GM20000 (cell line): ENCODE results near the gene SPP1.

Experiments
- DNase-seq: peaks from one replicate; pipeline ENCODE4 v3.0.0; 2012; ENCODE audit warnings: low spot score
- CTCF ChIP-seq: IDR thresholded peaks from 2 replicates; pipeline ENCODE4 v1.5.1; 2012; ENCODE audit warnings: mild to moderate bottlenecking, control low read depth; ENCODE audit errors: extremely low read depth, missing control alignments

SPP1 gene

DNA sequence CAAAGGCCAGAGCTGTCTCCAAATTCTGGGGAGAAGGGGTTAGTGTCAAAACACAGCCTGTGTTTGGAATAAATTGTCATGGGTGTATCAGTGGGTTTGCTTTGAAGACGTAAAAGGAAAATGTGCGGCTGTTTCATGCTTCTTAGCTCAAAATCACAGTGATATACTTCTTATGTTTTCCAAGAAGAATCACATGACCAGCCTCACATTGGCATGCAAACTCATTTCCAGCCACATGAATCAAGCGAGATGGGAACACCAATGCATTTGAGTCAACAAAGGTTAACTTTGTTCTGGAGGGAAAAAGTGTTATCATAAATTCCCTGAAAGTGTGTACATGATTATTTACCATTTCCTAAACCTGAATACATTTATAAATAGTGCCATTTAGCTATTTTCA is 19.0 kb upstream of the SPP1 start:
- no peak for TF ChIP-seq CTCF
- no peak for DNase-seq

- no peak for DNase-seq
Measured at GRCh38 chr4:87957061-87957460, 18.5 kb upstream of the SPP1 start.

DNA sequence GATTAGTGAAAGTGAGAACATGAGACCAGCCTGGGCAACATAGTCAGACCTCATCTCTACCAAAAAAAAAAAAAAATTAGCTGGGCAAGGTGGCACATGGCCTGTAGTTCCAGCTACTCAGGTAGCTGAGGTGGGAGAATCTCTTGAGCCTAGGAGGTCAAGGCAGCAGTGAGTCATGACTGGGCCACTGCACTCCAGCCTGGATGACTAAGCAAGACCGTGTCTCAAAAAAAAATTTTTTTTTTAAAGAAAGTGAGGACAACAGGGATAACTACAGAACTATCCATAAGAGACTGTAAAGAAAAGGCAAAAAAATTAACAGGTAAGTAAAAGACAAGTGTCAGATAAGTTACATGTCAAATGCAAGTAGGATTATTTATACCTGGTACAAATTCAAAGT is 13.5 kb upstream of the SPP1 start:
- no peak for TF ChIP-seq CTCF
- DNase-seq = no peak

More at GRCh38 chr4:87957061-87957460, 18.5 kb upstream of the SPP1 start:
- no peak for TF ChIP-seq CTCF

DNA sequence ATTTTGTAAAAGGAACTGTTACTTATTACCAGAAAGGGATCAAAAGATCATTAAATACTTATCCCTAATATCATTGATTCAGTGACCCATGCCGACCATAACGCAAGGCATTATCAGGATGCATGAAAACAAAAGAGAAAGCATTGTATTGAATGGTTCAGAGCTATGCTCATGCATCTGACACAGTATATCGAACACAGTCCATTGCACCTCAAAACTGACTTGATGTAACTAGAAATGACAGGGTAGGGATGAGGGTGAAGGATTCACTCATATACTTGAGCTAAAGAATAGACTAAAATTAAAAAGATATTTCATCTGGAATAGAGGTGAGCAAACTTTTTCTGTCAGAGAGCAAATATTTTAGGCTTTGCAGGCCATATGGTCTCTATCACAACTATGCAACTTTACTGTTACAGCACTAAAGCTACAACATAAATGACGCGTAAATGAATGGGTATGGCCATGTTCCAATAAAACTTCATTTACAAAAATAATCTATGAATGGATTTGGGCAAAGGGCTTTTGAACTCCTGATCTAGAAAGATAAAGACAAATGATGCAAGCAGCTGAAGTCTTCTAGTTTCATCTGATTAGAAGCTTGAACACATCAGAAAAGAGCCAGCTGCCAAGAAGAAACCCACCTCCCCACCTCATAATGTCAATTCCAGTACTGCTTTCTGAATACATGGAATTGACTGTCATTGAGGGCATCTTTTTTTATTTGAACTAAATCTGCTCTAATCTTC is 12.9 kb upstream of the SPP1 start:
- no peak for DNase-seq
- no peak for TF ChIP-seq CTCF

GRCh38 chr4:87965501-87965975 is 10.0 kb upstream of the SPP1 start:
- no peak for DNase-seq
- TF ChIP-seq CTCF = no peak

DNA sequence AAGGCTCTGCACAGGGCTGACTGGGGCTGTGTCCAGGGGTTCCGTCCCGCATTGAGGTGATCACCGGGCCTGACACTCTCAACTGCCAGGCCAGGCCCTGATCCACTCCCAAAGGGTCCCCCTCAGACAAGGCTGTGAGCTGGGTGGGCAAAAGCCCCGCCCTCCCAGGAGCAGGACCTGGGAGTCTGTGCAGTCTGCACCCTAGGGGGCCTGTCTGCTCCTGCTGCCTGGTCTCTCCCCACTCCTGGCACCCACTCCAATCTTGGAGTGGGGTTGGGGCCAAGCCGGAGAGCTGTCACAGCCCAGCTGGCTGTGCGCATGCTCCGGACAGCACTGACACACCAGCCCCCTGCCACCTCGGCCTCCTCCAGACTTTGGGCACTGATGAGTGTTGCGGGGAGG is 9.4 kb upstream of the SPP1 start:
- DNase-seq = no peak

More for the DNA sequence above, 9.4 kb upstream of the SPP1 start:
- no peak for TF ChIP-seq CTCF
